GM19455 (cell line): ENCODE results near the gene UBE2B.
"Not testable (repeated sequence)": the region's sequence is repeated elsewhere in the genome, so short reads cannot be mapped to it uniquely, and the experiment has no call there.

ENCODE experiments used
- ATAC-seq: cut with Tn5 transposase; IDR thresholded peaks from one replicate; pipeline ENCODE4 v1.9.1; 2021; ENCODE audit not compliant: unreplicated experiment

The UBE2B gene

GRCh38 chr5:134370871-134371833 lies at the start of gene UBE2B:
Gene UBE2B (plus strand): TSS chr5:134371569. CDS start chr5:134371596, 27 bp downstream.
- ATAC-seq: peak; percentile 71

- ATAC-seq: no peak
Observed at GRCh38 chr5:134327327-134327726, 44.0 kb upstream of the UBE2B start.

GRCh38 chr5:134328619-134329018 lies 42.8 kb upstream of the UBE2B start:
- ATAC-seq: no peak

- not testable (repeated sequence) for ATAC-seq
Observed at GRCh38 chr5:134336833-134337232, 34.5 kb upstream of the UBE2B start.

- ATAC-seq: not testable (repeated sequence)
Observed at GRCh38 chr5:134343500-134343899, 27.9 kb upstream of the UBE2B start.

- not testable (repeated sequence) for ATAC-seq
Observed at GRCh38 chr5:134345476-134345875, 25.9 kb upstream of the UBE2B start.

GRCh38 chr5:134345996-134346395 lies 25.4 kb upstream of the UBE2B start:
- no peak for ATAC-seq

GRCh38 chr5:134349463-134349862 lies 21.9 kb upstream of the UBE2B start:
- ATAC-seq: no peak

GRCh38 chr5:134355681-134356080 lies 15.7 kb upstream of the UBE2B start:
- ATAC-seq: no peak

GRCh38 chr5:134365604-134366003 lies 5.8 kb upstream of the UBE2B start:
- no peak for ATAC-seq

GRCh38 chr5:134370311-134370870 lies 978 bp upstream of the UBE2B start:
- peak; percentile 7 for ATAC-seq

GRCh38 chr5:134371834-134372340 lies 518 bp downstream of the UBE2B start:
- ATAC-seq: no peak

GRCh38 chr5:134373633-134374032 lies 2.3 kb downstream of the UBE2B start:
- not testable (repeated sequence) for ATAC-seq

GRCh38 chr5:134374232-134374631 lies 2.9 kb downstream of the UBE2B start:
- no peak for ATAC-seq

- no peak for ATAC-seq
Observed at GRCh38 chr5:134380346-134380745, 9.0 kb downstream of the UBE2B start.

GRCh38 chr5:134382204-134382603 lies 10.8 kb downstream of the UBE2B start:
- not testable (repeated sequence) for ATAC-seq

GRCh38 chr5:134383980-134384697 lies 12.8 kb downstream of the UBE2B start:
- no peak for ATAC-seq

- no peak for ATAC-seq
Observed at GRCh38 chr5:134387443-134387842, 16.1 kb downstream of the UBE2B start.

GRCh38 chr5:134392301-134392700 lies 20.9 kb downstream of the UBE2B start:
- no peak for ATAC-seq

GRCh38 chr5:134394932-134395331 lies 23.6 kb downstream of the UBE2B start:
- no peak for ATAC-seq

- no peak for ATAC-seq
Observed at GRCh38 chr5:134396274-134396673, 24.9 kb downstream of the UBE2B start.
